Esophagus squamous epithelium (tissue), 5 donors: ENCODE data around the gene TNFRSF14. TPM values are rescaled to one million over a fixed set of nuclear protein-coding genes. Genes with fewer than 3 reads are reported as not detected.

ENCODE experiments used
- DNase-seq: peaks from one replicate; lab custom pipeline; 2025; lab: John Stamatoyannopoulos, UW
- H3K27ac ChIP-seq, 4 donors: fragments of 200-600 bp; sonication (generic); one replicate each; pipeline ENCODE4 v1.5.1; 2016 to 2019; ENCODE audit warnings: mild to moderate bottlenecking in 1 of 4
- H3K27me3 ChIP-seq, 4 donors: fragments of 200-600 bp; sonication (generic); 1 replicate in 3 of 4; 2 replicates in 1 of 4; pipeline versions ENCODE4 v1.5.1 to v1.6.0; 2017 to 2021; ENCODE audit warnings: antibody characterized with exemption in 1 of 4
- H3K36me3 ChIP-seq, 3 donors: fragments of 200-600 bp; sonication (generic); one replicate each; pipeline ENCODE4 v1.5.1; 2016 to 2019
- H3K4me1 ChIP-seq, 3 donors: fragments of 200-600 bp; sonication (generic); one replicate each; pipeline ENCODE4 v1.5.1; 2017 to 2019
- H3K4me3 ChIP-seq, 4 donors: fragments of 200-600 bp; sonication (generic); 1 replicate in 3 of 4; 2 replicates in 1 of 4; pipeline ENCODE4 v1.5.1; 2016 to 2019; ENCODE audit warnings: mild to moderate bottlenecking in 2 of 4, moderate library complexity in 1 of 4
- H3K9me3 ChIP-seq, 3 donors: fragments of 200-600 bp; sonication (generic); one replicate each; pipeline ENCODE4 v1.5.1; 2016 to 2019
- CTCF ChIP-seq, 6 experiments: fragments of 450-650 bp in 4 of 6; fragments of 200-600 bp in 2 of 6; sonication (generic) in 2 of 6; IDR thresholded peaks; one replicate each; pipeline ENCODE4 v1.5.1; 2016 to 2019; ENCODE audit warnings: antibody characterized with exemption in 6 of 6, mild to moderate bottlenecking in 4 of 6, moderate library complexity in 4 of 6
- POLR2A ChIP-seq, 4 donors: fragments of 450-650 bp; IDR thresholded peaks; one replicate each; pipeline ENCODE4 v1.6.1; 2017; ENCODE audit warnings: antibody characterized with exemption in 4 of 4, mild to moderate bottlenecking in 4 of 4, moderate library complexity in 3 of 4
- WGBS, 2 donors: methylation state at CpG; one replicate each; pipeline ENCODE4 v1.1.5; 2018; 5-methylcytosine and 5-hydroxymethylcytosine counted together
- intact Hi-C: fragments of 100-400 bp; cut with DNase I; formaldehyde crosslinking; loops from one replicate; pipeline ENCODE4 v1.15.0; 2022
- total RNA-seq, 4 donors: library from RNA; depleted of rRNA; stranded (reverse); fragments of >200 nt; gene quantifications; one replicate each; pipeline ENCODE4 v1.1.0, GENCODE V29; 2016
- donor health status: DM: yes; HTN: yes; CAD: no.

TNFRSF14 gene
- total RNA-seq, 4 donors from 2014 or later = 13.8 to 39.5 (median 19.6) TPM

GRCh38 chr1:2509589-2509988 lies 46.6 kb upstream of the TNFRSF14 start:
- H3K36me3 ChIP-seq = peaks cover 35 to 80% (median 58%) of the 10 kb centered on the region in 3 donors
- intact Hi-C loops = no loop called here
- no peak overlapping the region for H3K27ac ChIP-seq
- no peak overlapping the region for H3K4me3 ChIP-seq
- DNase-seq = no peak
- WGBS, 2 donors = 90% methylated on average over 5 of the region's 11 CpGs; no CpG with 5 or more reads in 1 of the 2 donors
- peaks cover 0 to 21% (median 0%) of the 10 kb centered on the region in 3 donors for H3K4me1 ChIP-seq
- no peaks in the 10 kb centered on the region for H3K9me3 ChIP-seq
- H3K27me3 ChIP-seq = peaks cover 0 to 7% (median 0%) of the 10 kb centered on the region in 4 donors
- TF ChIP-seq POLR2A (IDR thresholded peaks at IDR 0.05) (no peak), CTCF (IDR thresholded peaks at IDR 0.05) (no peak)

GRCh38 chr1:2510366-2511155 lies 45.6 kb upstream of the TNFRSF14 start:
- Histone ChIP-seq H3K9me3 (no peaks in the 10 kb centered on the region), H3K27me3 (no peaks in the 10 kb centered on the region), H3K27ac (no peak overlapping the region), H3K36me3 (peaks cover 37 to 87% (median 68%) of the 10 kb centered on the region in 3 donors), H3K4me3 (no peak overlapping the region), H3K4me1 (peaks cover 0 to 12% (median 0%) of the 10 kb centered on the region in 3 donors)
- TF ChIP-seq CTCF (IDR thresholded peaks at IDR 0.05) (no peak), POLR2A (IDR thresholded peaks at IDR 0.05) (no peak)
- intact Hi-C loops = no loop called here
- DNase-seq = no peak
- 77 to 92% methylated on average over 5 to 8 of the region's 27 CpGs for WGBS, 2 donors

- WGBS, 2 donors = 80 to 87% methylated on average over 6 to 15 of the region's 31 CpGs
- Histone ChIP-seq H3K4me1 (no peaks in the 10 kb centered on the region), H3K4me3 (no peak overlapping the region), H3K9me3 (no peaks in the 10 kb centered on the region), H3K36me3 (peaks cover 61 to 100% (median 81%) of the 10 kb centered on the region in 3 donors), H3K27ac (no peak overlapping the region), H3K27me3 (no peaks in the 10 kb centered on the region)
- TF ChIP-seq POLR2A (IDR thresholded peaks at IDR 0.05) (no peak), CTCF (IDR thresholded peaks at IDR 0.05) (no peak)
- no peak for DNase-seq
- intact Hi-C loops = no loop called here
Measured at GRCh38 chr1:2512862-2513421, 43.2 kb upstream of the TNFRSF14 start.

GRCh38 chr1:2513939-2514652 lies 42.1 kb upstream of the TNFRSF14 start:
- 90 to 94% methylated on average over 14 to 25 of the region's 43 CpGs for WGBS, 2 donors
- intact Hi-C loops = no loop called here
- no peak overlapping the region for H3K27ac ChIP-seq
- no peaks in the 10 kb centered on the region for H3K27me3 ChIP-seq
- no peak overlapping the region for H3K4me3 ChIP-seq
- TF ChIP-seq POLR2A (IDR thresholded peaks at IDR 0.05) = no peak
- TF ChIP-seq CTCF (IDR thresholded peaks at IDR 0.05) = no peak
- no peaks in the 10 kb centered on the region for H3K9me3 ChIP-seq
- no peaks in the 10 kb centered on the region for H3K4me1 ChIP-seq
- no peak for DNase-seq
- H3K36me3 ChIP-seq = peaks cover 72 to 100% (median 91%) of the 10 kb centered on the region in 3 donors
